Fibroblast of villous mesenchyme (primary cell): ENCODE data around the gene CLEC4F. TPM values are rescaled to one million over a fixed set of nuclear protein-coding genes. Genes with fewer than 3 reads are reported as not detected.

Experiments
- DNase-seq: peaks from one replicate; pipeline ENCODE4 v3.0.0-alpha.2; 2010; ENCODE audit warnings: low read depth
- H3K4me3 ChIP-seq: 2 replicates; pipeline ENCODE4 v1.5.1; 2011; ENCODE audit warnings: low read depth, mild to moderate bottlenecking, low read length
- total RNA-seq: library from RNA; depleted of rRNA; stranded (reverse); fragments of >200 nt; gene quantifications from 2 replicates; pipeline ENCODE4 v1.2.3, GENCODE V29; 2012
- TF ChIP-seq, protein P1 (sequence below): IDR thresholded peaks from 2 replicates; pipeline ENCODE4 v1.5.1; 2012; ENCODE audit warnings: low read depth, mild to moderate bottlenecking, low read length; ENCODE audit not compliant: insufficient read depth

The CLEC4F gene
- total RNA-seq, 1 donor, result not detected

DNA sequence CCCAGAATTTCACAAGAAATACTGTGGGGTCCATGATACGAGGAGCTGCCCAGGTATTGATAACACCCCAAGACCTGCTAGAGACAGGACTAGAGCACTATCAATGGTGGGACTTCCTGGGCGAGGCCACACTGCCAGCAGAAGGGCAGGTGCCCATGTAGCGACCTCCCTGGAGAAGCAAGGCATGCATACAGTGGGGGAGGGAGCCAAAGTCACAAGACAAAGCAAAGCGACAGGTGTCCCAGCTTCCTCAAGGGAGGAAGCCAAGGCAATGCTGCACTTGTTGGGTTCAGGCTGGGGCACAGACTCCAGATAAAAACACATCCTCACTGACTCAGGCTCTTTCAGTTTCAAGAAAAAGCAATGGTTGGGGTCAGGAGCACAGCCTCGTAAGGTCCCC is 7.7 kb upstream of the CLEC4F start:
- no peak overlapping the region for H3K4me3 ChIP-seq
- TF ChIP-seq, protein P1, sequence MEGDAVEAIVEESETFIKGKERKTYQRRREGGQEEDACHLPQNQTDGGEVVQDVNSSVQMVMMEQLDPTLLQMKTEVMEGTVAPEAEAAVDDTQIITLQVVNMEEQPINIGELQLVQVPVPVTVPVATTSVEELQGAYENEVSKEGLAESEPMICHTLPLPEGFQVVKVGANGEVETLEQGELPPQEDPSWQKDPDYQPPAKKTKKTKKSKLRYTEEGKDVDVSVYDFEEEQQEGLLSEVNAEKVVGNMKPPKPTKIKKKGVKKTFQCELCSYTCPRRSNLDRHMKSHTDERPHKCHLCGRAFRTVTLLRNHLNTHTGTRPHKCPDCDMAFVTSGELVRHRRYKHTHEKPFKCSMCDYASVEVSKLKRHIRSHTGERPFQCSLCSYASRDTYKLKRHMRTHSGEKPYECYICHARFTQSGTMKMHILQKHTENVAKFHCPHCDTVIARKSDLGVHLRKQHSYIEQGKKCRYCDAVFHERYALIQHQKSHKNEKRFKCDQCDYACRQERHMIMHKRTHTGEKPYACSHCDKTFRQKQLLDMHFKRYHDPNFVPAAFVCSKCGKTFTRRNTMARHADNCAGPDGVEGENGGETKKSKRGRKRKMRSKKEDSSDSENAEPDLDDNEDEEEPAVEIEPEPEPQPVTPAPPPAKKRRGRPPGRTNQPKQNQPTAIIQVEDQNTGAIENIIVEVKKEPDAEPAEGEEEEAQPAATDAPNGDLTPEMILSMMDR, result no peak
- DNase-seq, result no peak

DNA sequence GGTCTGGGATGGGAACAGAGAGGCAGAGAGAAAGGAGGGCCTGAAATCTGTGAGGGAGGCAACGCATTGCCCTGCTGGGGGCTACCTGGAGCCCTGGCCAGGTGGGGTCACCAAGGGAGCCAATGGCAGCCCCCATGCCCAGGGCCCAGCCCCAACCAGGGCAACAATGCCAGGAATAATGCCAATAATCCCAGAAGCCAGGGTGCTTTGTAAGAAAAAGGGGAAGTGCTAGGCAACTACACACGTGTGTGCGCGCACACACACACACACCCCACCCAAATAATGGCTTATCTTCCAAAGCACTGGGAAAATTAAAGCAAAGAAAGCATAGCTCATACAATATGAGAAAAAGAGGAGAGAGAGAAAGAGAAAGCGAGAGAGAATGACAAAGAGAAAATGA is 7.0 kb upstream of the CLEC4F start:
- no peak for DNase-seq
- H3K4me3 ChIP-seq, result no peak overlapping the region
- TF ChIP-seq, protein P1, result no peak

- DNase-seq, result no peak
- TF ChIP-seq, protein P1, result no peak
- no peak overlapping the region for H3K4me3 ChIP-seq
Measured at GRCh38 chr2:70826696-70827350, 6.4 kb upstream of the CLEC4F start.

DNA sequence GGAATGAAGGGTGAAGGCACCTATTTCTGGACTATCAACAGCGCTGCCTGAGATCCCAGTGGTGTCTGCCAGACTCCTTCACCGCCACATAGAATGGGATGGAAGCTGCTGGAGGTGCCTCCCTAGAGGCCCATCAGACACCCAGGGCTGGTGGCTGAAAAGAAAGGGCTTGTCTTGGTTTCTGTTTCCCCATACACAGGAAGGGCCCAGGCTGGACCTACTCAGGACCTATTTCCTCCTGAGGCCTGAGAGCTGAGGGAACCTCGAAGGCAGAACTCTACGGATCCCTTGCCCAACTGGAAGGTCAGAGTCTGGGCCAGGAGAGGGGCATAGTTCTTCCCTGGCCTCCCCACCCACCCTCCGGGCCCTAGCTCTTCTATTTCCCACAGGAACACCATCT is 2.9 kb upstream of the CLEC4F start:
- TF ChIP-seq, protein P1, result no peak
- DNase-seq, result no peak
- no peak overlapping the region for H3K4me3 ChIP-seq

DNA sequence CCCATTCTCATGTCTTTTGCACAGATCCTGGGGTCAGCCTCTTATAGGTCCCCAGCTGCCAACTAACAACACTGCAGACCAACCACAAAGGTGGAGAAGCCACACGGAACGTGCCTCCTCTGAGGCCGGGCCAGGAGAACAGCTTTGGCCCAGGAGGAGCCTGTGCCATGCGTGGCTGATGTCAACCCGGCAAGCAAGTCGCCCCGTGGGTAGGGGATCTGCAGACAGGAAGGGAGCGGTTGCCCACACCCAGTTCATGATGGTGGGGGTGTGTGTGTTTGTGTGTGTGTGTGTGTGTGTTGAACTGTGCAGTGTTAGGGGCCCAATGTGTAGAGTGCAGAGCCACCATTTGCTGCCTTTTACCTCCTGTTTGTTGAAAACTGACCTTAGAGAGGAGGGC is 2.4 kb upstream of the CLEC4F start:
- H3K4me3 ChIP-seq, result no peak overlapping the region
- TF ChIP-seq, protein P1, result no peak
- no peak for DNase-seq

DNA sequence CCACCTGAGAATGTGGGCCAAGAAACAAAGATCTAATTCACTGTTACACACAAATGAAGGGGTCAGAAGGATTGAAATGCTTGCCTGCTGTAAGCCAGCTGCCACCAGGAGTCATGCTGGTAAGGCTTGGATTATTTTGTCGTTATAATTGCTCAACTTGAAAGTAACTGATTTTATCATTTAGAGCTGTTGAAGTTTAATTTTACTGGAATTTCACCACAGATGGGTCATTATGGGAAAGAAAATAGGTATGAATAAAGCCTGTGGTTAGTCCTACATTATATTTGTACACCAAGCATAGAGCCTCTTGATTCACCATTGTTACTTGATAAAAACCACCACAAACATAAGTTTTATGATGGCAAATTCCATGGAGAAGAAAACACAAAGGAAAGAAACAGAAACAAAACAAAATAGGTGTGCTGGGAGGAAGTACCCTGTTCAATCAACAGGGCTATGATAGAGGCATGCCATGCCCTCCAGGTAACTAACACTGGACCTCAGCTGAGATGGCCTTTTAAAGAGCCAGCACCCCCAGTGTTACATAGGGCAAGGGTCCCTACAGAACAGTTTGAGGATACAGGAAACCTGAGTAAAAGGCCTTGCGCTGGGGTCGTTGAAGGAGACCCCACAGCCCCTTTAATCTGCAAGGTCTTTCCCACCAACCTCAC is 3.0 kb downstream of the CLEC4F start:
- TF ChIP-seq, protein P1, result no peak
- no peak overlapping the region for H3K4me3 ChIP-seq
- no peak for DNase-seq
